ENCODE results near the gene LMBR1.

DNA sequence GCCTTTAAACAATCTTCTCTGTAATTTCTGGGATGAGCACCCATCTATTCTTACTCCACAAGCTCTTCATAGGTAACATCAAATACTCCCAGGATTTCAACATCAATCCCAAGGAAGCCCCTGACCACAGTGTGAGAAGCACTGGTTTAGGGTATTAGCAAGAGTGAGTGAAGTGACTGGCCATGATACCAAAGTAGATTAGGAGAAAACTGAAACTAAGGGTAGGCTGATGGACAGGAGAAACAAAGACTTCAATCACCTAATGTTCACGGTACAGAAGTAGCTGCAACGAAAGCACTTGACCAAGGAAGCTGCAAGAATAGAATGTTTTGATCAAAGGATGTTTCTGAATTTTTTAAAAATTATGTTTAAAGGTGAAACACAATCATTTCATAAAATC, 49.8 kb downstream of the LMBR1 start:
- TF ChIP-seq NFIC (IDR thresholded peaks at IDR 0.05) (no peak), EGR1 (IDR thresholded peaks at IDR 0.05) (no peak), EP300 (IDR thresholded peaks at IDR 0.05; ENCODE audit: borderline replicate concordance) (no peak), TAF1 (IDR thresholded peaks at IDR 0.05; ENCODE audit: low read depth) (no peak), RAD21 (IDR thresholded peaks at IDR 0.05; ENCODE audit: low read depth) (no peak), TCF12 (IDR thresholded peaks at IDR 0.05; ENCODE audit: low read depth) (no peak), CREB1 (IDR thresholded peaks at IDR 0.05; ENCODE audit: low read depth) (no peak), CEBPB (IDR thresholded peaks at IDR 0.05) (no peak), FOXM1 (IDR thresholded peaks at IDR 0.05; ENCODE audit: borderline replicate concordance, low read depth) (no peak)
- TF ChIP-seq, protein P1, sequence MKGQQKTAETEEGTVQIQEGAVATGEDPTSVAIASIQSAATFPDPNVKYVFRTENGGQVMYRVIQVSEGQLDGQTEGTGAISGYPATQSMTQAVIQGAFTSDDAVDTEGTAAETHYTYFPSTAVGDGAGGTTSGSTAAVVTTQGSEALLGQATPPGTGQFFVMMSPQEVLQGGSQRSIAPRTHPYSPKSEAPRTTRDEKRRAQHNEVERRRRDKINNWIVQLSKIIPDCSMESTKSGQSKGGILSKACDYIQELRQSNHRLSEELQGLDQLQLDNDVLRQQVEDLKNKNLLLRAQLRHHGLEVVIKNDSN (IDR thresholded peaks at IDR 0.05), result no peak
- TF ChIP-seq, protein P2, sequence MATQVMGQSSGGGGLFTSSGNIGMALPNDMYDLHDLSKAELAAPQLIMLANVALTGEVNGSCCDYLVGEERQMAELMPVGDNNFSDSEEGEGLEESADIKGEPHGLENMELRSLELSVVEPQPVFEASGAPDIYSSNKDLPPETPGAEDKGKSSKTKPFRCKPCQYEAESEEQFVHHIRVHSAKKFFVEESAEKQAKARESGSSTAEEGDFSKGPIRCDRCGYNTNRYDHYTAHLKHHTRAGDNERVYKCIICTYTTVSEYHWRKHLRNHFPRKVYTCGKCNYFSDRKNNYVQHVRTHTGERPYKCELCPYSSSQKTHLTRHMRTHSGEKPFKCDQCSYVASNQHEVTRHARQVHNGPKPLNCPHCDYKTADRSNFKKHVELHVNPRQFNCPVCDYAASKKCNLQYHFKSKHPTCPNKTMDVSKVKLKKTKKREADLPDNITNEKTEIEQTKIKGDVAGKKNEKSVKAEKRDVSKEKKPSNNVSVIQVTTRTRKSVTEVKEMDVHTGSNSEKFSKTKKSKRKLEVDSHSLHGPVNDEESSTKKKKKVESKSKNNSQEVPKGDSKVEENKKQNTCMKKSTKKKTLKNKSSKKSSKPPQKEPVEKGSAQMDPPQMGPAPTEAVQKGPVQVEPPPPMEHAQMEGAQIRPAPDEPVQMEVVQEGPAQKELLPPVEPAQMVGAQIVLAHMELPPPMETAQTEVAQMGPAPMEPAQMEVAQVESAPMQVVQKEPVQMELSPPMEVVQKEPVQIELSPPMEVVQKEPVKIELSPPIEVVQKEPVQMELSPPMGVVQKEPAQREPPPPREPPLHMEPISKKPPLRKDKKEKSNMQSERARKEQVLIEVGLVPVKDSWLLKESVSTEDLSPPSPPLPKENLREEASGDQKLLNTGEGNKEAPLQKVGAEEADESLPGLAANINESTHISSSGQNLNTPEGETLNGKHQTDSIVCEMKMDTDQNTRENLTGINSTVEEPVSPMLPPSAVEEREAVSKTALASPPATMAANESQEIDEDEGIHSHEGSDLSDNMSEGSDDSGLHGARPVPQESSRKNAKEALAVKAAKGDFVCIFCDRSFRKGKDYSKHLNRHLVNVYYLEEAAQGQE (IDR thresholded peaks at IDR 0.05; ENCODE audit: low read depth), result no peak
